K562 (cell line): ENCODE data around the gene SENP1. TPM values are rescaled to one million over a fixed set of nuclear protein-coding genes. Genes with fewer than 3 reads are reported as not detected.

Experiments
- ATF3 ChIP-seq, 2 experiments: fragments of 450-650 bp in 1 of 2; sonication (generic) in 1 of 2; formaldehyde crosslinking in 1 of 2; IDR thresholded peaks in 1 of 2; conservative IDR thresholded peaks in 1 of 2; 2 replicates each; pipeline versions ENCODE4 v1.6.1 to v1.8.1; 2016 to 2023; ENCODE audit warnings: mild to moderate bottlenecking in 2 of 2, moderate library complexity in 2 of 2, inconsistent platforms in 1 of 2, missing genetic modification reagents in 1 of 2
- KAT8 ChIP-seq: fragments of 450-650 bp; IDR thresholded peaks from 2 replicates; pipeline ENCODE4 v1.6.1; 2016; ENCODE audit warnings: low read depth, mild to moderate bottlenecking
- NR4A1 ChIP-seq, 2 experiments: fragments of 250-450 bp in 1 of 2; fragments of 450-650 bp in 1 of 2; sonication (Bioruptor Pico) in 1 of 2; IDR thresholded peaks; 2 replicates each; pipeline versions ENCODE4 v1.4.0 to v1.6.1; 2016 to 2020; ENCODE audit warnings: mild to moderate bottlenecking in 2 of 2, missing compliant biosample characterization in 1 of 2, missing genetic modification characterization in 1 of 2, moderate library complexity in 1 of 2
- PHB ChIP-seq: fragments of 250-450 bp; sonication (Bioruptor Pico); IDR thresholded peaks from 2 replicates; pipeline ENCODE4 v1.5.0; 2021
- SMC3 ChIP-seq: conservative IDR thresholded peaks from 2 replicates; pipeline ENCODE4 v1.6.1; 2011; ENCODE audit warnings: low read depth, low read length, improper control_type of control experiment; ENCODE audit not compliant: insufficient read depth
- XRCC3 ChIP-seq: fragments of 450-650 bp; IDR thresholded peaks from 2 replicates; pipeline ENCODE4 v1.6.1; 2017; ENCODE audit warnings: mild to moderate bottlenecking, moderate library complexity
- ZNF133 ChIP-seq: fragments of 250-450 bp; sonication (Bioruptor Pico); IDR thresholded peaks from 2 replicates; pipeline ENCODE4 v1.4.0; 2020; ENCODE audit warnings: mild to moderate bottlenecking
- polyA plus RNA-seq, 8 experiments: library from polyadenylated mRNA; depleted of rRNA in 4 of 8; stranded (reverse) in 5 of 8; unstranded in 3 of 8; fragments of >200 nt; fragmentation: Nextera tagmentation in 2 of 8; fragmentation: Illumina TruSeq in 1 of 8; extraction: Ambion mirVana in 2 of 8; extraction: Trizol in 1 of 8; gene quantifications; 2 replicates each; pipeline versions ENCODE4 v1.2.1 to v1.2.3, GENCODE V29; 2011 to 2014; ENCODE audit warnings: inconsistent platforms in 1 of 8, missing spikeins in 1 of 8
- total RNA-seq, 7 experiments: library from RNA; depleted of rRNA in 6 of 7; stranded (reverse); fragments of >200 nt in 6 of 7; fragmentation: Illumina TruSeq in 2 of 7; extraction: Trizol in 2 of 7; gene quantifications; 2 replicates each; pipeline versions ENCODE4 v1.2.1 to v1.2.3, GENCODE V29; 2011 to 2021; ENCODE audit warnings: low replicate concordance in 1 of 7
- TF ChIP-seq, protein P1 (sequence below), 2 experiments: IDR thresholded peaks in 1 of 2; conservative IDR thresholded peaks in 1 of 2; 2 replicates each; pipeline ENCODE4 v1.6.1; 2016; ENCODE audit warnings: low read depth in 2 of 2, mild to moderate bottlenecking in 1 of 2, missing compliant biosample characterization in 1 of 2, missing genetic modification characterization in 1 of 2, moderate library complexity in 1 of 2

SENP1 gene
- total and polyA plus RNA-seq, 9 of the 15 experiments (the other 6 are each of a cell fraction or from before 2014, with no cell fraction given): 15.5 to 59.0 (median 36.3) TPM

DNA sequence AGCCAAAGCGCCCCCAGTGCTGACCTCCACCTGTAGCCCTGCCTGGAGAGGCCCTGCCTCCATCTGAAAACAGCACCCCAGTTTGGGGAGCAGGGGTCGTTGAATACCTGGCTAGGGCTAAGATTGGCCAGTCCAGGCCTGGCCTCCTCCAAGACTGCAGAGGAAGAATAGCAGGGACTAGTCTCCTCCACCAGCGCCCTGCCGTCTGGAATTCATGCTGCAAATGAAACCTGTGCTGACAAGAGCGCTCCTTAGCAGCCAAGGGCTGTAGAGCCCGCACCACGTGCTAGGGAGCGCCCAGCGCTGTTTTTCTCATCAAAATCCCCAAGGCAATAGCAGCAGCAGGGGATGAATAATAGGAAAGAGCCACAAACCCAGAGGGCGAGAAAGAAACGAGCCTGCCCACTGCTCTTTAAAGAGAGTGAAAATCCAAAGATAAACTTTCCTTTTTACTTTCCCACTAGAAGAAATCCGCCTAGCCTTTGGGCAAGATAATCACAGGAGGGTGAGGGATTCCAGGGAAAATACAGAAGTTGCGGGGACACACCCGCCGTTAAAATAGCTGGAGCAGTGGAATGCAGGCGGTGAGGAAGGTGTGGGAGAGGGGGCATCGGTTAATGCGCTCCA lies 104.9 kb downstream of the SENP1 start (continued):
- TF ChIP-seq ATF3 (IDR thresholded peaks at IDR 0.05): no peak
- TF ChIP-seq ATF3 (CRISPR knock-in tag; conservative IDR thresholded peaks at IDR 0.05): no peak
- no peak for TF ChIP-seq XRCC3
- TF ChIP-seq ZNF133 (CRISPR knock-in tag): no peak
- no peak for TF ChIP-seq NR4A1 (CRISPR knock-in tag; IDR thresholded peaks at IDR 0.05)
- TF ChIP-seq NR4A1 (tag; IDR thresholded peaks at IDR 0.05): no peak
- TF ChIP-seq KAT8: no peak
- TF ChIP-seq, protein P1, sequence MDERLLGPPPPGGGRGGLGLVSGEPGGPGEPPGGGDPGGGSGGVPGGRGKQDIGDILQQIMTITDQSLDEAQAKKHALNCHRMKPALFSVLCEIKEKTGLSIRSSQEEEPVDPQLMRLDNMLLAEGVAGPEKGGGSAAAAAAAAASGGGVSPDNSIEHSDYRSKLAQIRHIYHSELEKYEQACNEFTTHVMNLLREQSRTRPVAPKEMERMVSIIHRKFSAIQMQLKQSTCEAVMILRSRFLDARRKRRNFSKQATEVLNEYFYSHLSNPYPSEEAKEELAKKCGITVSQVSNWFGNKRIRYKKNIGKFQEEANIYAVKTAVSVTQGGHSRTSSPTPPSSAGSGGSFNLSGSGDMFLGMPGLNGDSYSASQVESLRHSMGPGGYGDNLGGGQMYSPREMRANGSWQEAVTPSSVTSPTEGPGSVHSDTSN (CRISPR knock-in tag; IDR thresholded peaks at IDR 0.05; ENCODE audit: low read depth): no peak
- TF ChIP-seq, protein P1 (tag; conservative IDR thresholded peaks at IDR 0.05; ENCODE audit: low read depth): no peak
- TF ChIP-seq PHB (CRISPR knock-in tag): no peak
- no peak for TF ChIP-seq SMC3
